Measurements from ENCODE around the gene FBXO44.

FBXO44 gene

GRCh38 chr1:11681071-11681771 is 26.5 kb downstream of the FBXO44 start, which contains the start of gene MAD2L2:
Gene MAD2L2 (minus strand): TSS chr1:11681148. CDS start chr1:11680601, 547 bp downstream.
- peaks cover 32% of the 10 kb centered on the region for H3K4me1 ChIP-seq (ENCODE audit: insufficient read depth, low read length)
- peaks cover 6% of the 10 kb centered on the region; the same call in 1 of the 2 replicates for H3K36me3 ChIP-seq (ENCODE audit: insufficient read depth, low read length)
- H3K9me3 ChIP-seq (ENCODE audit: control insufficient read depth, insufficient read depth, low read length) = no peaks in the 10 kb centered on the region
- peak within 1 kb of the TSS; percentile 62 for H3K9ac ChIP-seq (ENCODE audit: low read depth, low read length)

- H3K9ac ChIP-seq (ENCODE audit: low read depth, low read length) = peak overlapping the region; percentile 62
These were observed 27.7 kb downstream of the FBXO44 start for GRCh38 chr1:11682287-11682771.

DNA sequence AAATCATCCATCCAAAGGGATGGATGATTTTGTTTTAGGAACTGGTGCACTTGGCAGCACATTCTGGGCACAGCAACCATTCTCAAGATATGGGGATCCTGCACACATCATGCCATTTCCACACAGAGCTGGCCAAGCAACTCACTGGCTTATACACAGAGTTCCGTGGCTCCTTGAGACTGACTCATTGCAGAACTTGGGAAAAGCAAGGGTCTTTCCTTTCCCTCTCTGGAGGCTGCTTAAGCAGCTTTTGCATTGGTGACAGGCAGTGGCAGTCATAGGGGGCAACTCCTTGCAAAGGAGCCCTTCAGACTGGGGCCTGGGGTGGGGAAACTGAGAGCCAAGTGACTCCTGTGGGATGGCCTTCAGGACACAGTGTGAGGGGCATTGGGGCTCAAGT is 28.1 kb downstream of the FBXO44 start:
- Histone ChIP-seq H3K36me3 (ENCODE audit: insufficient read depth, low read length) (no peaks in the 10 kb centered on the region; the same call in 1 of the 2 replicates), H3K9ac (ENCODE audit: low read depth, low read length) (no peak overlapping the region; the same call in 1 of the 2 replicates), H3K9me3 (ENCODE audit: control insufficient read depth, insufficient read depth, low read length) (no peaks in the 10 kb centered on the region), H3K4me1 (ENCODE audit: insufficient read depth, low read length) (peaks cover 33% of the 10 kb centered on the region)

More at GRCh38 chr1:11682287-11682771, 27.7 kb downstream of the FBXO44 start:
- Histone ChIP-seq H3K9me3 (ENCODE audit: control insufficient read depth, insufficient read depth, low read length) (no peaks in the 10 kb centered on the region), H3K4me1 (ENCODE audit: insufficient read depth, low read length) (peaks cover 33% of the 10 kb centered on the region), H3K36me3 (ENCODE audit: insufficient read depth, low read length) (peaks cover 2% of the 10 kb centered on the region; the same call in 1 of the 2 replicates)

- peaks cover 36% of the 10 kb centered on the region for H3K4me1 ChIP-seq (ENCODE audit: insufficient read depth, low read length)
- no peaks in the 10 kb centered on the region; the same call in 1 of the 2 replicates for H3K36me3 ChIP-seq (ENCODE audit: insufficient read depth, low read length)
- H3K9ac ChIP-seq (ENCODE audit: low read depth, low read length) = no peak overlapping the region
- no peaks in the 10 kb centered on the region for H3K9me3 ChIP-seq (ENCODE audit: control insufficient read depth, insufficient read depth, low read length)
These were observed 29.4 kb downstream of the FBXO44 start for GRCh38 chr1:11684070-11684469.

DNA sequence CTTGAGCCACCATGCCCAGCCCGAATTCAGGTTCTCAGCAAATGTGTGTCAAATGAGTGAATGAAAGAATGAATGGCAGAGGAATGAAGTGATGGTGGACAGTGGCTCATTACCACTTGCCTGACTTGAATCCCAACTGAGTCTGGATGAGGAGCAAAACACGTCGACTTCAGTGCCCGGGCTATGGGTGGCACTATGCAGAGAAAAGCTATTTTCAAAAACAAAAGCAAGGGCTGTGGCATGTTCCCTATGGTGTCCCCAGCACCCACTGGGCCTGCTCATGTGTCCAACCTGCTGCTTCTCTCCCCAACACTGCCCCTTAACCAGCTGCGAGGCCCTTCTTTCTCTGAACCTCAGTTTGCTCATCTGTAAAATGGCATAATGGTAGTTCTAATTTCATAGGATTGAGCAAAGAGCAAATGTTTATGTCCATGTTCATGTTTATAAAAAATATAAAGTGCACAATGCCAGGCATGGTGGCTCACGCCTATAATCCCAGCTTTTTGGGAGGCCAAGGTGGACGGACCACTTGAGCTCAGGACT is 30.6 kb downstream of the FBXO44 start:
- Histone ChIP-seq H3K9me3 (ENCODE audit: control insufficient read depth, insufficient read depth, low read length) (no peaks in the 10 kb centered on the region), H3K4me1 (ENCODE audit: insufficient read depth, low read length) (peaks cover 42% of the 10 kb centered on the region), H3K9ac (ENCODE audit: low read depth, low read length) (no peak overlapping the region), H3K36me3 (ENCODE audit: insufficient read depth, low read length) (no peaks in the 10 kb centered on the region)

- H3K4me1 ChIP-seq (ENCODE audit: insufficient read depth, low read length) = peaks cover 32% of the 10 kb centered on the region
These were observed 33.8 kb downstream of the FBXO44 start for GRCh38 chr1:11688506-11688905.

DNA sequence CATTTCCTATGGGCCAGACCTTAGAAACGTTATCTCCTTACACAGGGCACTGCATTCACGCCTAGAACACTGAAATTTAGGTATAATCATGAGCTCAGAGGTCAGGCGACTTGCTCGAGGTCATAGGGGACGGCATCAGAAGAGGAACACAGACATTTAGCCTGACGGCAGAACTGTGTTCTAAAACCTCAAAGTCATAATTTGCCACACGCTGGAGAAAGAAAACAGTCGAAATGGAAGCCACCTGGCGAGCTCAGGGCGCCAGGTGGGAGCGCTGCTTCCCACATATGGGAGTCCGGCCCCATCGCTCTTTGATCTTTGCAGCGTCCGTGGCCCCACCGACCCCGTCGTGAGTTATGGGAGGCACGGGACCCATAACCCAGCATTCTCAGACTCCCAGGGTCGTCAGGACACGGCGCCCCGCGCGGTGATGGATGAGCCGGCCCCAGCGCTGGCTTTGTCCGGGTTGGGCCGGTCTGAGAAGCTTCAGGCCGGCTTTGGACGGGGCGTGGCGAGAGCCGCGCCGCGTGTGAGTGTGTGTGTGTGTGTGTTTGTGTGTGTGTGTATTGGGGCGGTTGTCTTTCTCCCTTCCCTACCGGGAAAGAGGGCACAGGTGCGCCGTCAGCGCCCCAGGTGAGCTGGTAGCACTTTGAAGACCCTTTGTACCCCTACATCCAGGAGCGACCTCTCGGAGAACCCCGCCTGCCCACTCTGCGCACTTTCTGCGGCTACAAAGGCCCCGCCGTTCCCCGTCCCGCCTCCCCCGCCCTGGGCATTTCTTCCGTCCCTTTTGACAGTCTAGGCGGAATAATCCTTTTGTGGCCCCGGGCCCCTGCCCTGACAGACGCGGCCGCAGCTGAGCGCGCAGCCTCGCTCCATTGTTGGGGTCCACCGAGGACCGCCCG is 36.0 kb downstream of the FBXO44 start:
- Histone ChIP-seq H3K36me3 (ENCODE audit: insufficient read depth, low read length) (no peaks in the 10 kb centered on the region), H3K4me1 (ENCODE audit: insufficient read depth, low read length) (peaks cover 23% of the 10 kb centered on the region), H3K9ac (ENCODE audit: low read depth, low read length) (peak overlapping the region; percentile 63), H3K9me3 (ENCODE audit: control insufficient read depth, insufficient read depth, low read length) (no peaks in the 10 kb centered on the region)

More at GRCh38 chr1:11688506-11688905, 33.8 kb downstream of the FBXO44 start:
- Histone ChIP-seq H3K9me3 (ENCODE audit: control insufficient read depth, insufficient read depth, low read length) (no peaks in the 10 kb centered on the region), H3K36me3 (ENCODE audit: insufficient read depth, low read length) (no peaks in the 10 kb centered on the region), H3K9ac (ENCODE audit: low read depth, low read length) (no peak overlapping the region)

- no peaks in the 10 kb centered on the region for H3K9me3 ChIP-seq (ENCODE audit: control insufficient read depth, insufficient read depth, low read length)
- no peaks in the 10 kb centered on the region for H3K36me3 ChIP-seq (ENCODE audit: insufficient read depth, low read length)
- H3K9ac ChIP-seq (ENCODE audit: low read depth, low read length) = peak within 1 kb of the TSS; percentile 87
- H3K4me1 ChIP-seq (ENCODE audit: insufficient read depth, low read length) = peaks cover 19% of the 10 kb centered on the region
These were observed 36.7 kb downstream of the FBXO44 start, which contains the start of gene DRAXIN for GRCh38 chr1:11691302-11691914. Gene DRAXIN (plus strand): TSS chr1:11691710. CDS start chr1:11706259, 14,549 bp downstream.

DNA sequence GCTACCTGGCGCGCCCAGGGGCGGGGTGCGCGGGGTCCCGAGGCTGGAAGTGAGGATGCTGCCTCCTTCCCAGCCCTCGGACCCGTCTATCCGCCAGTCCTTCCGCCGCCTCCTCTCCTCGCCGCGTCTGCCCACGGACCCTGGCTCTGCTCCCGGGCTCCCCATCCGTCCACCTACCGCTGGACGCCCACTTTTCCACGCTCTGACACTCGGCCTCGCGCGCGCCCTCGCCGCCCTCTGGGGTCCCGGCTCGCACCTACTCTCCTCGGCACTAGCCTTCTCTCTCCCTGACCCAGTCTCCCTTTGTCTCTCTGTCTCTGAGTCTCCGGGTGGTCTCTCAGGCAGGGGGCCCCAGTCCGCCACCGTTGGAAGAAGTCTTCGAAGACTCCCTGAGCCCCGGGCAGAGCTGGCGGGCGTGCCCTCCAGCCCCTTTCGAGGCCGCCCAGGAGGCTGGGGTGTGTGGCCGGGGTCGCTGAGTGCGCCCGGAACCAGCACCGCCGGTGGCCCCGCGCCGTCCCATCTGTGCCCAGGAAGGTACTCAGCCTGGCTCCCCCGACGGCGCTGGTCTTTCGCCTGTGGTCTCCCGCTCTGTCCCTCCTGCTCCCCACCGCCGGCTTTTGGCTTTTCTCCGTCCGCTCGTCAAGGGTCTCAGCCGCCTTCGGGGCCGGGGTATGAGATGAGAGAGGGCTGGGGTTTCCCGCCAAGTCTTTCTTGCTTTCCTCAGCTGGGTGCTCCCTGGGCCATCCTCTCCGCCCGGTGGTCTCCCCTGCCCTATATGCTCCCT is 37.4 kb downstream of the FBXO44 start:
- Histone ChIP-seq H3K36me3 (ENCODE audit: insufficient read depth, low read length) (no peaks in the 10 kb centered on the region), H3K9ac (ENCODE audit: low read depth, low read length) (peak overlapping the region; percentile 87), H3K4me1 (ENCODE audit: insufficient read depth, low read length) (peaks cover 19% of the 10 kb centered on the region), H3K9me3 (ENCODE audit: control insufficient read depth, insufficient read depth, low read length) (no peaks in the 10 kb centered on the region)

- H3K9me3 ChIP-seq (ENCODE audit: control insufficient read depth, insufficient read depth, low read length) = no peaks in the 10 kb centered on the region
- peaks cover 19% of the 10 kb centered on the region for H3K4me1 ChIP-seq (ENCODE audit: insufficient read depth, low read length)
- no peaks in the 10 kb centered on the region for H3K36me3 ChIP-seq (ENCODE audit: insufficient read depth, low read length)
- no peak overlapping the region for H3K9ac ChIP-seq (ENCODE audit: low read depth, low read length)
These were observed 38.4 kb downstream of the FBXO44 start for GRCh38 chr1:11693024-11693590.

GRCh38 chr1:11693917-11694316 is 39.2 kb downstream of the FBXO44 start:
- H3K36me3 ChIP-seq (ENCODE audit: insufficient read depth, low read length) = no peaks in the 10 kb centered on the region
- peaks cover 16% of the 10 kb centered on the region for H3K4me1 ChIP-seq (ENCODE audit: insufficient read depth, low read length)
- no peak overlapping the region for H3K9ac ChIP-seq (ENCODE audit: low read depth, low read length)
- no peaks in the 10 kb centered on the region for H3K9me3 ChIP-seq (ENCODE audit: control insufficient read depth, insufficient read depth, low read length)

- Histone ChIP-seq H3K9me3 (ENCODE audit: control insufficient read depth, insufficient read depth, low read length) (no peaks in the 10 kb centered on the region), H3K4me1 (ENCODE audit: insufficient read depth, low read length) (peaks cover 18% of the 10 kb centered on the region; the same call in 1 of the 2 replicates), H3K36me3 (ENCODE audit: insufficient read depth, low read length) (no peaks in the 10 kb centered on the region), H3K9ac (ENCODE audit: low read depth, low read length) (no peak overlapping the region)
These were observed 41.2 kb downstream of the FBXO44 start for GRCh38 chr1:11695861-11696260.
